Cortex of kidney (tissue), 1 donor: Measurements from ENCODE around the gene MINDY2.
A peak's percentile ranks its signal among the peaks of the same experiment; 100 is the strongest.

ENCODE experiments used
- DNase-seq: peaks from one replicate; lab custom pipeline; 2025; lab: John Stamatoyannopoulos, UW

MINDY2 gene, protein sequence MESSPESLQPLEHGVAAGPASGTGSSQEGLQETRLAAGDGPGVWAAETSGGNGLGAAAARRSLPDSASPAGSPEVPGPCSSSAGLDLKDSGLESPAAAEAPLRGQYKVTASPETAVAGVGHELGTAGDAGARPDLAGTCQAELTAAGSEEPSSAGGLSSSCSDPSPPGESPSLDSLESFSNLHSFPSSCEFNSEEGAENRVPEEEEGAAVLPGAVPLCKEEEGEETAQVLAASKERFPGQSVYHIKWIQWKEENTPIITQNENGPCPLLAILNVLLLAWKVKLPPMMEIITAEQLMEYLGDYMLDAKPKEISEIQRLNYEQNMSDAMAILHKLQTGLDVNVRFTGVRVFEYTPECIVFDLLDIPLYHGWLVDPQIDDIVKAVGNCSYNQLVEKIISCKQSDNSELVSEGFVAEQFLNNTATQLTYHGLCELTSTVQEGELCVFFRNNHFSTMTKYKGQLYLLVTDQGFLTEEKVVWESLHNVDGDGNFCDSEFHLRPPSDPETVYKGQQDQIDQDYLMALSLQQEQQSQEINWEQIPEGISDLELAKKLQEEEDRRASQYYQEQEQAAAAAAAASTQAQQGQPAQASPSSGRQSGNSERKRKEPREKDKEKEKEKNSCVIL

DNA sequence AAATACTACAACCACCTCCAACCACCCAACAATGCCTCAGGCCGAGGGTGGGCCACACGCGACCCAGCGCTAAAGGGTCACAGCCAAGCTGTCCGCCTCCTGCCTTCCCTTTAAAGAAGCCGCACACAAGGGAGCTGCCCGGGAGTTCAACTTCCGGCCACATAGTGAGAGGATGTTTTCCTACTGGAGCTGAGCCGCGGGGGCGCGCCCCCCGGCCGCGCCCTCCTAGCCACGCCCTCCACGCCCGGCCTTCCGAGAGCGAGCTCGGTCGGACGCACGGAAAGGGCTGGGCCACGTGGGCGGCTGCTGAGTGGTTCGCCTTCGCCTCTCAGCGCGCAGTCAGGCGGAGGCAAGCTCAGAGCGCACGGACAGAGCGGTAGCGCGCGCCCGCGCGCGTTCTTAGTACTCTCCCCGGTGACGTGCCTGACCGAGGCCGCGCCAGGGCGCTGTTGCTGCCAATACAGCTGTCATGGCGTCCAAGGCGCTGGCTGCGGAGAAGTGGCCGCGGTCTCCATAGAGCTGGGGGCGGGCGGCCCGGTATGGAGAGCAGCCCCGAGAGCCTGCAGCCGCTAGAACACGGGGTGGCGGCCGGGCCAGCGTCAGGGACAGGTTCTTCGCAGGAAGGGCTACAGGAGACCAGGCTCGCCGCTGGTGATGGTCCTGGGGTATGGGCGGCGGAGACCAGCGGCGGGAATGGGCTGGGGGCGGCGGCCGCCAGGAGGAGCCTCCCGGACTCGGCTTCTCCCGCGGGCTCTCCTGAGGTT lies at the start of gene MINDY2:
Gene MINDY2 (plus strand): TSS at position 446 of the 764 bp plus-strand sequence. CDS start 94 bp downstream, at position 540.
- DNase-seq = peak; percentile 61

DNA sequence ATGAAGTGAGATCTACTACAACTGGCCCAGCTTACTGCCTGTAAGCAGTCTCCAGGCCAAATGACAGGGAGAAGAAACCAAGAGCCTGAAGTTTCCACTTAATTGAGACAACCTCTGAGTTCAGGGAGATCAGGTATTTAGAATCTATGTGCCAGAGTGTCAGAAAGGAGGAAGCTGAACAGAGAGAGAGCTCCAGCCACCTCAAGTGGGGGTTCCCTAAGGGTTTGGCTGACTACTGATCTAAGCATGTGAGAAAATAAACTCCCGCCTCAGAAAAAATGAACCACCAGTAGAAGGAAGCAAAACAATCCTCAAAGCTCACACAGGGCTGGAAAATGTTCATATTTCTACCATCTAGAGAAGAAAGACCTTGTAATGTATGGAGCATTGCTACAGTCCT lies 46.6 kb upstream of the MINDY2 start:
- no peak for DNase-seq

DNA sequence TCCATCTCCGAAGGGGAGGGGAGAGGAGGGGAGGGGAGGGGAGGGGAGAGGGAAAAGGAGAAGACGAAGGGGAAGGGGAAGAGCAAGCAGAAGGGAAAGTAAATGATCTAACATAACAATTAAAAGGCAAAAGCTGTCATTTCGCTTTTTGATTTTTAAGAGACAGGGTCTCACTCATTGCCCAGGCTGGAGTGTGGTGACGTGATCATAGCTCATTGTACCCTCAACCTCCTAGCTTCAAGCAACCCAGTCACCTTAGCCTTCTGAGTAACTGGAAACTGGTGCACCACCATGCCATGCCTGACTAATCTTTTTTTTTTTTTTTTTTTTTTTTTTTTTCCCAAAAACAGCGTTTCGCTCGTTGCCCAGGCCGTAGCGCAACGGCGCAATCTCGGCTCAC lies 44.2 kb upstream of the MINDY2 start:
- no peak for DNase-seq

DNA sequence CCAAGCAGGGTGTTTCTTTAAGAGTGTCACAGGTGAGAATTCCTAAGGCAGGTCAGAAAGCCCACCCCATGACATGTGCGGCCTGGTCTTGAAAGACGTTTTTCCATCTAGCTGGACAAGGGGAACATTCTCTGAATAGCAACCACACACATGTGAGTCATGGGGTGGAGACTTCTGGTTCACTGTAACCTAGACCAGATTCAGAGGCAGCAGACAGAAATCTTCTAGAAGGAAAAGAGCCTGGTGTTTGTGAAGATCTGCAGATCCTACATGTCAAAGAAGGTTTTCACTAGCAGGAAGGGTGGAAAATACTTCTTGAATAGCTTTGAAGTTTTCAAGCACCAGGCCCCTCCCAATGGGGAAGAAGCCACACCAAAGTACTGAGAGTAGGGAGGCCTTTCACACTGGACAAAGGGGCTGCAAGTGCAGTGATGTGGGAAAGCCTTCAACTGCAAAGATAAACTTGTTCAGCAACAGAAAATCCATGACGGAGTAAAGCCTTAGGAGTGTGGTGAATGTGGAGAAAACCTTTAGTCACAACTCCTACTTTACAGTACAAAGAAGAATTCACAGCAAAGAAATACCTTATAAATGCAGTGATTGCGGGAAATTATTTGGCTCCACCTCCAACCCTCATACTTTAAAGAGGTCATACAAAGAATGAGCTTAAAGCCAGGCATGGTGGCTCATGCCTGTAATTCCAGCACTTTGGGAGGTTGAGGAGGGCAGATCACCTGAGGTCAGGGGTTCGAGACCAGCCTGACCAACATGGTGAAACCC lies 39.2 kb upstream of the MINDY2 start:
- DNase-seq = no peak

DNA sequence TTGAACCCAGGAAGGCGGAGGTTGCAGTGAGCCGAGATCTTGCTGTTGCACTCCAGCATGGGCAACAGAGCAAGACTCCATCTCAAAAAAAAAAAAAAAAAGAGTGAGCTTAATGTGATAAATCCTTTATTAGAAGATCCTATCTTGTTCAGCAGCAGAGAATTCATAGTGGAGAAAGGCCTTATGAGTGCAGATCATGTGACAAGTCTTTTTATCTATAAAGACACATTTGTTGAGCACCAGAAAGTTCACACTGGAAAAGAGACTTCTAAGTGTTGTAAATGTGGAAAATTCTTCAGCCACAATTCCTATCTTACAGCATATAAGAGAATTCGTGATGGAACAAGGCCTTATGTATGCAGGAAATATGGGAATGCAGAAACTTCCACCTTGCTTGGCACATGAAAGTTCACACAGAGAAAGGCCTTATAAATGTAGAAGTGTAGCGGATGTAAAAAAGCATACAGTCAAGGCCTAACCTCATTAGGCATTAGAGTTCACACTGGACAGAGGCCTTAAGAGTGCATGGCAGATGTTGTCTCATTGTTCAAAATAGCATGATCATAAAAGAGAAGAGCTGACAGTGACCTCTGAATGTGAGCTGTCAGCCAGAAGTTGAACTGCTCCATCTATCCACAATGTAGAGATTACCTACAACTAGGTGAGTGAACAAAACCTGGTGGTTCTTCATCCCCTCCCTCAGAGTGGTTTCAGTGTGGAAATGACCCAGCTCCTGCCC lies 38.3 kb upstream of the MINDY2 start:
- no peak for DNase-seq

DNA sequence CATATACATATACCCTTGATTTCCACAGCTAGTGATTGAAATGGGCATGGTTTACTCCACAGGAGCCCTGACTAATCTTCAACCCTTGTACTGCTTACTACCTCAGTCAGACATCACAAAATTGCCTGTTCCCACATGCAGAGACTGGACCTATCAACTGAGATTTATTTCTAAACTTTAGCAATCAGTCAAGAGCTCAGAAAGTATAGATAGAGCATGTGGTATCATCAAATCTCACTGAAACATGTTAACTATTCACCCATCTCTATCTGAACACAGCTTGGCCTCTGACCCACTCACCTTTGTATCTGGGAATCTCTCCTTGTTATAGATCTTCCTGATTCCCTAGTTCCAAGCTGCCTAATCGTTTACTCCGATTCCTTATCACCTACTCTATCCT lies 36.2 kb upstream of the MINDY2 start:
- no peak for DNase-seq

DNA sequence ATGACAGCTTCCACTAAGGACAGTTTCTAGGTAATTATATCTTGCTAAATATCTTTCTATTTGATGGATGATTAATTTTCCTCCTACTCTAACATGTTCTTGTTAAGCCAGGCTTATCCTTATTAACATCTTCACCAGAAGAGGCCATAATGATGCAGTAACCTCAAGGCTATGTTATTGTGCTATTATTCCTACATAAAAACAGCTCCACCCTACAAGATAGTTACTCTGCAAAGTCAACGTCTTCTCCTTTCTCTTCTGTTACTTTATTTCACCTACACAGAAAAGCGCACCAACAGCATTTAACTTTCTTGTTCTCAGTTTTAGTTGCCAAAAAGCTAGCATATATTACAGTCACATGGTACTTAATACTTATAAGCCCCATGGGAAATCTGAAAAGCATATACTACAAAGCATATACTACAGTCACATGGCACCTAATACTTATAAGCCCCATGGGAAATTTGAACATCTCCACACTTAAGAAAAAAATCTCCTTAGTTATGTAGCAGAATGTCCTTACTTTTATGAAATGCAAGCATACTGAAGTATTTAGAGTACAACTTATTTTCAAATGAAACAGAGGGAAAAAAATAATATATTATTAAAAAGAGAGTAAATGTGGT lies 35.0 kb upstream of the MINDY2 start:
- DNase-seq = no peak

DNA sequence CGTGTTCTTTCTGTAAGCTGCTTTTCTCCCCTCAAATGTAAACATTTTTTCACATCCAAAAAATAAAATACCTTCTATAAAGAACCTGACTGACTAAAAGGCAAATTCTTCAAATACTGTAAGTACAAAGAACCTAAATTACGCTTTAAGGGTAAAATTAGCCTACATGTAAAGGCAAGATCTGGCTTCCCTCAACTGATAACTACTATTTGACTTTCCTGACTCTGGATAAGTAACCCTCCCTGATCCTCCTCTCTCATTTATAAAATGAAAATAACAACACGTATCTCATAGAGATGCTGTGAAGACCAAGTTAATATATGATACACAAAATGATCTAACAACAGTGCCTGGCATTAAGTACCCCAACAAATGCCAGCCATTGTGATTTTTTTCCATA lies 33.8 kb upstream of the MINDY2 start:
- no peak for DNase-seq

DNA sequence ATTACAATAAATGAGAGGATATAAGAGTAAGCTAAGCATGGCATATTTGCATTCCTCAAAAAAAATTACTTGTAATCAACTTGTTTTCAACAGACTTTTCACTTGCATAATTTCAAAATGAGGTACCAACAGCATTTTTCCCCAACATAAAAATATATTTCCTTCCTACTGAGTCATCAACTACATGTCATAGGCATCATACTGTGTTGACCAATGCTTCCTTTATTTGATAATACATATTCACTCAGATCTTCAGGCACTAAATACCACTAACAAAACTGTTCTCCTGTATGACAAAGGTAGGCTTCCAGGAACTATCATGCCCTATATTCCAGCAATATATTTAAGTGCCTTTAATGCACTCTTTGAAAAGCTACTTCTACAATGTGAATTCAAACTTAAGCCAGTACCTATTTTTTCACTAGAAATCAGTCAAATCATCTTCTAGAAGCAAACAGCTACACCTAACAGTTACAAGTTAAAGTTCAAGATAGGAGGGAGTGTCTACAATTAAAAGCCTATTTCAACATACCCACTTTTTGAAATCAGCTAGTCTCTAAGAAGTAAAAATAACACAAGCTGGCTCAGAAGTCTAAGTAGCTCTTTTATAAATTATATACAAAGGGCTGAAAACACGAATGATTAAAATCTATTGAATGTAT lies 32.9 kb upstream of the MINDY2 start:
- no peak for DNase-seq

DNA sequence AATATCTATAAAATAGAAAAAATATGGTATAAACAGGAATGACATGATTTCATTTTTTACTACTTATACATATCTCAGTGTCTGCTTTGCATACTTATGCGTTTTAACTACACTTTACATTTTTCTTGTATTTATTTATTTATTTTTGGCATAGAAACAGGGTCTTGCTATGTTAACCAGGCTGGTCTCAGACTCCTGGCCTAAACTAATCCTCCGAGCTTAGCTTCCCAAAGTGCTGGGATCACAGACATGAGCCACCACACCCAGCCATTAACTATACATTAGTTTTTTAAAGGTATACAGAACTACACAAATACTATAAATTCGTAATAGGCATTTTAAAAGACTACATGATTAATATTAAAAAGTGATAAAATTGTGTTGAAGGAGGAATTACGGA lies 30.7 kb upstream of the MINDY2 start:
- DNase-seq = no peak

DNA sequence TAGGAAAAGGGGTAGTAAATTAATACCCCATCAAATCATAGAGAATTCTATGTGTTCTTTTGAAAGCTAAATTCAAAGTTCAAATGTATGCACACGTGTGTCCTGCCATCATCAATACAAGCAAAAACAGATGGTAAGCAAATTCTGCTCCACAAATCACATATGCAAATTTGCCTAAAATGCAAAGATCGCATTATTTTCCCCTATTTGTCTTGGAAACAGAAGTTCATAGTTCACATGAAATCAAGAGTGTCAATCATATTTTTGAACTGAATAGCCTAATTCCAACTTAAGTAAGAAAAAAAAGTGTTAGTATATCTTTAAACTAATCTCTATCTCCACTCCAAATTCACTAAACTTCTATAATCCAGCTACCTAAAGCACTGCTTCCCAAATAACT lies 30.1 kb upstream of the MINDY2 start:
- no peak for DNase-seq

DNA sequence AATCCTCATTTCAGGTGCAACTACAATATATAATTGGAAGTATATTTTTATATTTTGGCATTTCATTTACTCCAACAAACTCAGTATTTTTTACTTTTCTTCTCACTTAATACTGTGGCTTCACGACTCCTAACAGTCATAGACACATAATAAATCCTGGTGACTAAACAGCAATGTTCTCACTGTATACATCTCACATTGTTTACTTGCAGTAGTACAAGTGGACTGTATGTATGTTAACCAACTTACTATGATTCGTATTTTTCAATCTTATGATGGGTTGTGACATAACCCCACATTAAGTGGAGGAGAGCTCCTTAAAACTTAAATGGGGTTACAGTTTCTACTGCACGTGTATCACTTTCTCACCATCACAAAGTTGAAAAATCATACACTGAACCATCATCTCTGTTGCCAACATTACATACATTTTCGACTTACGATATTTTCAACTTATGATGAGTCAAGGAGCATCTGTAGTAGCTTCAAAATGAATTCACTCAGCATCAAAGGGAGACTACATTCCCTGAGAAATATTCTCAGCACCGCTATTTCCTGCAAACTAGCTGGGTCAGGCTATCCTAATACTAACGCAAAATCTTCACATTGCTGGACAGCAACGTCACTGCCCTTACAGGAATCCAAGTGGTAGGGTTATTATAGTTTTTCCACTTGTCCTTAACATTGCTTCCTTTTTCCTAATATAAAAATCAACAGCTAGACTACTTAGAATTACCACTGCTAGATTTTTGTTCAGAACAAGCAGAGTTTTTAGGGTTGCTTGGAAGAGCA lies 28.9 kb upstream of the MINDY2 start:
- no peak for DNase-seq

DNA sequence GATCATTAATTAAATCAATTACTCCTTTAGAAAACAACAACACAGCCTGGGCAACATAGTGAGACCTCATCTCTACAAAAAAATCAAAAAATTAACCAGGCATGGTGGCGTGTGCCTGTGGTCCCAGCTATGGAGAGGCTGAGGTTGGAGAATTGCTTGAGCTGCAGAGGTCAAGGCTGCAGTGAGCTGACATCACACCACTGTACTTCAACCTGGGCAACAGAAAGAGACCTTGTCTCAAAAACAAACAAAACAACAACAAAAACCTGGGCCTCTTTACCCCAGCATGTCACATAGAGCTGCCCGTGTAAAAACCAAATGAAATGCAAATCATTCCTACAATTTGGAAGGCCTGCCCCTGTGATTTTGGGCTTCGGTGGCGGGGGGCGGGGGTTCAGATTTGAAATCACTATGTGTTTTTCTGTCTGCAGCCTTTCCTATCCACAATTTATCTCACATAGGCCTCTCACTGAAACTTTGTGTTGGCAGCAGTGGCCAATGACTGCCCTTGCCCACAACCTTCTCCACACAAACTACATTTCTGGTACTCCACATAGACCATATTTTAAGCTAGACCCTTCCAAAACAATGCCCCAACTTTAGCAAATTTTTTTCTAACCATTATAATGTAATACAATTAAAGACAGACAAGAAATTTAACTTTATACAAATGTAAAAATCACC lies 28.1 kb upstream of the MINDY2 start:
- no peak for DNase-seq

DNA sequence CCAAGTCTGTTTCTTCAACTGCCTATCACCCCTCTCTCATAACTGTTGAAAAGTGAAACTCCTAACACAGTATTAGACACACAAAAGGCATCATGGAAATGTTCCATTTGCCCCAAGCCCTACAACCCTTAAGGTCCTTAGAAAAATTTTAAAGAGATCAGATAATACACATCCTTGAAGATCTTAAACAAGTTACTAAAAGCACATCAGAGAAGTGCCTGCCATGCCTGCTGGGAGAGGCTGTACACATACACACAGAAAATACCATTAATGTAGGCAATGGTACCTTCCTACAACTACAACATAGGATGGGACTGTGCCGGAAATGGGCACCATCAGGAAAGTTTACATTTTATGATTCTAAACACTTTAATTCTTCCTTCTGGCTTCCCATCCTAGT lies 24.9 kb upstream of the MINDY2 start:
- DNase-seq = no peak

DNA sequence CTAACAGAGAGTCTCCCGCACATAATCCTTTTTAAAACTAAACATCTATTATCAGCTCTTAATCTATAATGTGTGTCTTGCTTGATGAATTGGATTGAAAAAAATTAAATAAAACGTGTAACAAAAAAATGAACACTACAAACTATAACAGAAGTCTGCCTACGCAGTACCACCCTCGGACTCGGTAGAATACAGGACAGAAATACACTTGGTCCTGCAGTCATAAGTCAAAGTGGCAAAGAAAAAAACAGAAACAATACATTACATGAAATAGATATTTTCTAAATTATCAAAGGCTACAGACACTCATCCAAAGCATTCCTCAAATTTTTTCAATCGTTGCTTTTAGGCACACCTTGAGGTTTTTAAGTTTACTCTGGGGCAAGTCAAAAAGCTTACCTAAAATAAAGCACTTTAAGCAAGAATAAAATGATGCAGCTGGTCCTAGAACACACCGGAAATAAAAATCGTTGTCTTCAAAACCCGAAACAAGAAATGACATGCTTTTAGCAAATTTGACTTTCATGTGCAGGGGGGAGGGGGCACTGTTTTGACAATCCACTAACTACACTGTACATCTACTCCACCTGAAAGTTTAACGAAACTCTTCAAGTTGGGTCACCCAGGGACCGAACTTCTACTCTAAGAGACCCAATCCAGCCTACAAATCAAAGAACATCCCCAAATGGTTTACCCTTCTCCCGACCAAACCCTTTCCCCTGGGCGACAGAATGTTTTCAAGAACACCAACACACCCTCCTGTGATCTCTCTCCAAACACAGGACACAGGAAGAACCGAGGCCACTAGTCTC lies 22.9 kb upstream of the MINDY2 start:
- no peak for DNase-seq

DNA sequence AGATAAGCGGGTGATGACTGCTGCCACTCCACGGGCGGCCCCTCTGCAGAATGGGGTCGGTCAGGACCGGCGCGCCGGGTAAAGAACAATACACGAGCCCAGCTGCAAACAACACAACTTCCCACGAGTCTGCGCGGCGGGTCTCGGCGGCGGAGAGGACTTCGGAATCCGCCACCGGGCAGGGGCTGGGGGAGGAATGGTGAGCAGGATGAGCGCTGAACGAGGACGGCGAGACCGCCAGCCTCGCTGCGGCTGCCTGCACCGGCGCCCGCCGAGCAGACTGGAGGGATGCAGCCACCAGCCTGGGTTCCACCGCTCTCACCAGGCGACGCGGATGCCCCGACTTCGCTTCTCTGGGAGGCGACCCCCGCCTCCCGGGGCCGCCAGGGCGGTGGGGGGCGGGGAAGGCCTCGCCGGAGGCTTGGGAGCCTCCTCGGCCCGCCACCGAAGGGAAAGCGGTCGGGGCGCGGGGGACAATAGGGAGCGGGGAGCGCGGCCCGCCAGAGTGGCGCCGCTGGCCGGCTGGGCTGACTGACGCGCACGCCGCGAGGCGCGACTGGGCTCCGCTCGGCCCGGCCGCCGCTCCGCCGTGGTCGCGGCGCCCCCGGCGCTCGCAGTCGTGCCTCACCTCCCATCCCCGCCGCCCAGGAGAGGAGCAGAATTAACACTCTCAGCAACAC lies 22.1 kb upstream of the MINDY2 start:
- DNase-seq = no peak

DNA sequence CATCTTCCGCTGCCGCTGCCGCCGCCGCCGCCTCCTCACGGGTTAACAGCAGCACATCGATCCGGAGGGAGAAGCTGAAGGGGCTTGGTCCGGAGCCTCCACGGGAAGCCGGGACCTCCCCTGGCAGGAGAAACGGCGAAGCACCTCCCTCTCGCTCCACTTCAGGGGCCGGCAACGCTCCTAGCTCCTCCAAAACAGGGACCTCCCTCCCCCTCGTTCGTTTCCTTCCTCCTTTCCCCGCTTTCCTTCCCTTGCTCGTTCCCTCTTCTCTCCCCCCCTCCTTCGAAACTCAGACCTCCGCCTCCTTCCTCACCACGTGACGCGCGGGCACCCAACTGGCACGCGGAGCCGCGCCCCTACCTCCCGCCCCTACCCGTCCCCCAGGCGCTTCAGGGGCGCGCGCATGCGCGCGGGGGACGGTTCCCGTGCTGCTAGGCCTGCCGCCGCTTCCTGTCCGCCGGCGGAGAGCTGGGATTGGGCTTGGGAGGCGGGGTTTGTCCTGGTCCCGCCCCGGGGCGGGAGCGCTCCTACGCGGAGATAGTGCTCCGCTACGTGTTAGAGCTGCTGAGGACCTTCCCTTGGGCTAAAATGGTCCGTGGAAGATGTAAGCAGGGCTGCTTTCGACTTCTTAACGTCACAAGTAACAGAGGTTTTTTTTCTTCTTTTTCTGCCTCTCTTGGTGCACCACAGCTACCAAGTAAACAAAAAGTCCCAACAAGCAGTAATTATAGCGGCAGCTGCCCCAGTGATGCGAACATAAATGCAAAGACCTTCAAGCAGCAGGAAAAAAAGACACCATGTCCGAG lies 21.4 kb upstream of the MINDY2 start, which contains the start of gene ADAM10:
Gene ADAM10 (minus strand): TSS at position 176 of the 806 bp plus-strand sequence. CDS start 173 bp downstream, at position 3.
- peak; percentile 71 for DNase-seq
